ENCODE measurements around the gene WDR19. TPM values are rescaled to one million over a fixed set of nuclear protein-coding genes. Genes with fewer than 3 reads are reported as not detected.
A peak's percentile ranks its signal among the peaks of the same experiment; 100 is the strongest.

WDR19 gene
- total RNA-seq, 2 donors from 2014 or later, result 10.4 to 13.9 TPM

DNA sequence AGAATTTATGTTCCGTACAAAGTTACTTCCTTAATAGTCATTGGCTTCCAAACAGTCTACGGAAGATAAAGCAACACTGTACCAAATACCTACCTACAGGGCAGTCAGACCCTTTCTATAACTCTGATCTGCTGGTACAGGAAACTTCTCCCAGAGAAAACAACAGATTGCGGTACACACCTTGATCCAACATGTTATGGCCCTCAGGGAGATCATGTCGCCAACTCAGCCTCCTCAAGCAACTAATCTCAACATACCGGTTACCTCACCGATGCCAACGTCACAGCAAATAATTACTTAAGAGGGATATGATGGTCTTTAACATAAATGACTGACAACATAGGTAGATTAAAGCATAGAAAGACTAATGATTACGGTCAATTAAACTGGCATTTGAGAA is 113.5 kb downstream of the WDR19 start:
- ATAC-seq (replicated peaks), result no peak
- no peaks in the 10 kb centered on the region for H3K27me3 Mint-ChIP-seq
- no peak overlapping the region for H3K4me3 Mint-ChIP-seq
- no peaks in the 10 kb centered on the region for H3K4me1 Mint-ChIP-seq
- H3K27ac Mint-ChIP-seq, result no peak overlapping the region
- peaks cover 89% of the 10 kb centered on the region for H3K36me3 Mint-ChIP-seq (ENCODE audit: low read depth)
- no peaks in the 10 kb centered on the region for H3K9me3 Mint-ChIP-seq

DNA sequence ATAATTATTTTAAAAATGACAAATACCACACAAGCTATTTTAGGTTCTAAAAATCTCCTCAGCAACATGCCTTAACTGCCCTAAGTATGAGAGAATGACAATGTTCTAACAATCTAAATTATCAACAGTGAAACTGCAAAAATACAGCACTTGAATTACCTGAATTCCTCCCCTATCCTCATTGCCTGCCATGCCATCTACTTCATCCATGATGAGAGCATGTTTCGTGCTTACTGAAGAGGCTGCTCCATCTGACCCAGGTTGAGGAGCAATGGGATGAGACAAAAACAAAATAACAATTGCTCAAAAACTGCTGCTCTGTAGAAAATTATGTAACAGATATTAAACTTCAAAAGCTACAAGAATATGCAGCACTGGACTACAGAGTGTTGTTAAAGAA is 120.6 kb downstream of the WDR19 start:
- H3K27ac Mint-ChIP-seq, result no peak overlapping the region
- peaks cover 96% of the 10 kb centered on the region for H3K36me3 Mint-ChIP-seq (ENCODE audit: low read depth)
- no peak for ATAC-seq (replicated peaks)
- no peak overlapping the region for H3K4me3 Mint-ChIP-seq
- no peaks in the 10 kb centered on the region for H3K9me3 Mint-ChIP-seq
- no peaks in the 10 kb centered on the region for H3K27me3 Mint-ChIP-seq
- no peaks in the 10 kb centered on the region for H3K4me1 Mint-ChIP-seq

GRCh38 chr4:39303871-39304270 is 121.5 kb downstream of the WDR19 start:
- ATAC-seq (replicated peaks), result no peak
- H3K27ac Mint-ChIP-seq, result no peak overlapping the region
- no peak overlapping the region for H3K4me3 Mint-ChIP-seq
- H3K36me3 Mint-ChIP-seq (ENCODE audit: low read depth), result peaks cover 96% of the 10 kb centered on the region
- peaks cover 4% of the 10 kb centered on the region for H3K4me1 Mint-ChIP-seq
- H3K27me3 Mint-ChIP-seq, result no peaks in the 10 kb centered on the region
- no peaks in the 10 kb centered on the region for H3K9me3 Mint-ChIP-seq

GRCh38 chr4:39304651-39305050 is 122.3 kb downstream of the WDR19 start:
- no peak overlapping the region for H3K4me3 Mint-ChIP-seq
- peak overlapping the region; percentile 33 for H3K27ac Mint-ChIP-seq
- H3K9me3 Mint-ChIP-seq, result no peaks in the 10 kb centered on the region
- peaks cover 8% of the 10 kb centered on the region for H3K4me1 Mint-ChIP-seq
- H3K27me3 Mint-ChIP-seq, result no peaks in the 10 kb centered on the region
- peaks cover 96% of the 10 kb centered on the region for H3K36me3 Mint-ChIP-seq (ENCODE audit: low read depth)
- ATAC-seq (replicated peaks), result no peak

DNA sequence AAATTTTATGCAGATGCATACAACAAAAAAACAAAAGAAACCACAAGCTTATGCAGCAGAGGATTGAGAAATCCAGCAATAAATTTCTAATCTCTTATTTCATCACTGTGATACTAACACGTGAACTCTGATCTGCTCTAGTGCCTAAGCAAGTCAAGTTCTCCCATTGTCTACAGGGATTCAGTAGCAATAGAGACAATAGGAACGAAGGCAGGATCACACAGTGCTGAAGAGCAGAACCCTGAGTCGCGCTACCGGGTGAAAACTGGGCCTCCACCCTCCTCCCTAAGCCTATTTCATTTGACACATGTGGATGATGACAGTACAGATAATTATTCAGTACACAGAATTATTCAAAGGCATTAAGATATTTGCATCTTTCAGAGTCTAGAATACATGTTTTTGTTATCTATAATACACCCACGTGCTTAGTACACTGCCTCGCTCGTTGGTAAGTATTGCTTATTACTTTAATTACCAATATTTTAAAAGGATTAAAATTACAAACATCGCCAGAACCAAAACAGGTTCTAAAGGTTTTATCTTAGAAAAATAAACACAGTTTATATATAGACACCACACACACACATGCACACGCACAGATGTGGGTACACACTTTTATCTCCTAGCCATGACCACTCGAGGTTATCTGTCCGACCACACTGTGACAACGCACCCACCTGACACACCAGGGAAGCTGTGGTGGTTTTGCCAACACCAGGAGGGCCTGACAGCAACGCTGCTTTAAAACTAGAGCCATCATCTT is 123.8 kb downstream of the WDR19 start:
- H3K36me3 Mint-ChIP-seq (ENCODE audit: low read depth), result peaks cover 94% of the 10 kb centered on the region
- no peak overlapping the region for H3K4me3 Mint-ChIP-seq
- no peak overlapping the region for H3K27ac Mint-ChIP-seq
- H3K27me3 Mint-ChIP-seq, result no peaks in the 10 kb centered on the region
- ATAC-seq (replicated peaks), result no peak
- peaks cover 13% of the 10 kb centered on the region for H3K4me1 Mint-ChIP-seq
- H3K9me3 Mint-ChIP-seq, result no peaks in the 10 kb centered on the region

DNA sequence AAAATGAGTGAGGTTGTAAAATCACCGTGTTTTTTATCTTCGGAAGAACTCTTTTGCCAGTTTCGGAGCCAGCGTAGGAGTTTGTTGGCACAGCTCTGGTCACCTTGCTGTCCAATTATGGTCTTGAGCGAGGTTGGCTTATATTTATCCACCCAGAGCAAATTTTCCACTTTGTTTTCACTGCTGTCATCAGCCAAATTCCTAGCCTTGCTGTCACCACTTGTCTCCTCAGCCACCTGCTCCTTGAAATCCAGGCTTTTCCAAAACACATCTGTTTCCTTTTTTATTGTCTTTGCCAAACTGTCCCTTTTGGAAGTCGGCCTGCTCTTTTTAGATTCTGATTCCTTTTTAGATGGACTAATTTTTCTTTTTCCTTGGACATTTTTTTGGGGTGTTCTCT is 126.3 kb downstream of the WDR19 start:
- Mint-ChIP-seq H3K36me3 (ENCODE audit: low read depth) (peaks cover 69% of the 10 kb centered on the region), H3K4me1 (peaks cover 13% of the 10 kb centered on the region), H3K27me3 (no peaks in the 10 kb centered on the region), H3K27ac (peak overlapping the region; percentile 74), H3K4me3 (no peak overlapping the region), H3K9me3 (no peaks in the 10 kb centered on the region)
- ATAC-seq (replicated peaks), result no peak

DNA sequence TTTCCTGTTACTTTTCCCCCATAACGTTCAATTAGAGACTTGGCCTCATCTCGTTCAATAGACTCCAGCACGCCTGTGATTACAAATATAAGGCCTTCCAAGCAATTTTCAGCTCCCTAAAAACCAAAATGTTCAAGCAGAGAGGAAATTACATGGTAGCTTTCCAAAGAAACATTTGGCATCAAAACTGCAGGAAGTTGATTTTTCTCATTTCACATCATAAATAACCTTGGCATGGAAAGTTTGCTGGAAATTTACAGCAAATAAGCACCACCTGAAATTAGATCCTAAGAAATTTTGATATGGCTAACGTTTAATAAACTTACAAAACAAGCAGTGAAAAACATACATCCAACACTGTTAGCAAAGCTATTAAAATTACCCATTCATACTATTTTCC is 130.5 kb downstream of the WDR19 start:
- ATAC-seq (replicated peaks), result no peak
- H3K9me3 Mint-ChIP-seq, result no peaks in the 10 kb centered on the region
- peaks cover 31% of the 10 kb centered on the region for H3K36me3 Mint-ChIP-seq (ENCODE audit: low read depth)
- H3K4me3 Mint-ChIP-seq, result no peak overlapping the region
- H3K27ac Mint-ChIP-seq, result no peak overlapping the region
- H3K4me1 Mint-ChIP-seq, result peaks cover 13% of the 10 kb centered on the region
- no peaks in the 10 kb centered on the region for H3K27me3 Mint-ChIP-seq

DNA sequence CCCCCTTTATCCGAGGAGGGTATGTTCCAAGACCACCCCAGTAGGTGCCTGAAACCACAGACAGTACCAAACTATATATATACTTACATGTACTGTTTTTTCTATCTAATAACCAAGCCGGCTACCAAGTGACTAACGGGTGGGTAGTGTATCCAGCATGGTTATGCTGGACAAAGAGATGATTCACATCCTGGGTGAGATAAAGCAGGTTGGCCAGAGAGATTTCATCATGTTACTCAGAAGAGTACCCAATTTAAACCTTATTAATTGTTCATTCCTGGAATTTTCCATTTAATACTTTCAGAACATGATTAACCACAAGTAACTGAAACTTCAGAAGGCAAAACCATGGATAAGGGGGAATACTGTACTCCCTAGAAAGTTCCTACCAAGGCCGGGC is 137.3 kb downstream of the WDR19 start:
- Mint-ChIP-seq H3K36me3 (ENCODE audit: low read depth) (peaks cover 32% of the 10 kb centered on the region), H3K27ac (no peak overlapping the region)

DNA sequence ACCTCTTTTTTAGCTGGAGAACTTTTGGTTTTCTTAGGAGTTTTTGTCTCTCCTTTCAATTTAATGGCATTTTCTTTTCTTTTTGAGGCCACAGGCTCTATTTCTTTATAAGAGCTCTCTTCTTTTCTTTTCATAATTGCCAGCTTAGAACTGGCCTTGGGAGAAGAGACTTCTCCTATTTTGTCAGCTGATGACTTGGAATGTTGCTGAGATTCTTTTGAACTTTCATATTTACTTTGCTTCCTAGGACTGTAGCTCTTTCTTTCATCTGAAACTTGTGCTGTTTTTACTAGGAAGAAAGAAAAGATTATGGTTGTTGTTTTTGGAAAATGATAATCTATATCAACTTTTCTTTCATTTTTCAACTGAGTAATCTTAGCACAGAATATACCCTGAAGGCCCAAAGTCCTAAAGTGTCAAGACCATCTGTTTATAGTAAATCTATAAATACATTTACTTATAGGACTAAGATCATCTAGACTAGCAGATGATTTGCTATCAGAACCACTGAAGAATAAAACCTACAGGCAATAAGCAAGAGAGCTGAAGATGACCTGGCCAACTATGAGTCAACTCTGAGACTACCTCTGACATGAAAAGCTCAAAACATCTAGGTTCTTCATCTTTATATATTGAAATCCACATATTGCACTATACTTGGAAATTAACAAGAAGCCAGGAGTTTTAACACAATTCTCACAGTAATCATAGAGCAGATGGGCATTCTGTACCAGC is 138.2 kb downstream of the WDR19 start:
- peaks cover under 1% of the 10 kb centered on the region for H3K4me1 Mint-ChIP-seq
- H3K27me3 Mint-ChIP-seq, result no peaks in the 10 kb centered on the region
- H3K9me3 Mint-ChIP-seq, result no peaks in the 10 kb centered on the region
- H3K27ac Mint-ChIP-seq, result peak overlapping the region; percentile 41
- peaks cover 41% of the 10 kb centered on the region for H3K36me3 Mint-ChIP-seq (ENCODE audit: low read depth)
- no peak overlapping the region for H3K4me3 Mint-ChIP-seq
- no peak for ATAC-seq (replicated peaks)

More for the DNA sequence above, 137.3 kb downstream of the WDR19 start:
- ATAC-seq (replicated peaks), result no peak
- no peaks in the 10 kb centered on the region for H3K4me1 Mint-ChIP-seq
- no peak overlapping the region for H3K4me3 Mint-ChIP-seq
- no peaks in the 10 kb centered on the region for H3K9me3 Mint-ChIP-seq
- H3K27me3 Mint-ChIP-seq, result no peaks in the 10 kb centered on the region

GRCh38 chr4:39323821-39324220 is 141.5 kb downstream of the WDR19 start:
- Mint-ChIP-seq H3K27me3 (no peaks in the 10 kb centered on the region), H3K36me3 (ENCODE audit: low read depth) (peaks cover 73% of the 10 kb centered on the region), H3K4me1 (peaks cover 3% of the 10 kb centered on the region), H3K27ac (peak overlapping the region; percentile 21), H3K9me3 (no peaks in the 10 kb centered on the region), H3K4me3 (no peak overlapping the region)
- ATAC-seq (replicated peaks), result no peak

DNA sequence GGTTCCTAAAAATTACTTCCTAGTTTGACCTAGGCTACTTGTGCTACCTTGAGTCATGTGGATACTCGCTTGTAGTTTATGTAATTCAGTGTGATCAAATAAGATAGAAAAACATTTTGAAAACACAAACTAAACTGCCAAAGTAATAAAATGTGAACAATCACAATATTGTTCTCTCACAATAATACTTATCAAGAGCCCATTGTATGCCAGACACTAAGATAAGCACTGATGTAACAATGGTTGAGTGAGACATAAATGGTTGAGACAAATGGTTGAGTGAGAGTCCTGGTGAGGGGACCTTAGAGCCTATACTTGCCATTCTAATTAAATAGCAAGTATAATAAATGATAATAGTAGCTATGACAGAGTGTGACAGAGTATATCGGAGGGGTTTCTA is 142.1 kb downstream of the WDR19 start:
- ATAC-seq (replicated peaks), result no peak

DNA sequence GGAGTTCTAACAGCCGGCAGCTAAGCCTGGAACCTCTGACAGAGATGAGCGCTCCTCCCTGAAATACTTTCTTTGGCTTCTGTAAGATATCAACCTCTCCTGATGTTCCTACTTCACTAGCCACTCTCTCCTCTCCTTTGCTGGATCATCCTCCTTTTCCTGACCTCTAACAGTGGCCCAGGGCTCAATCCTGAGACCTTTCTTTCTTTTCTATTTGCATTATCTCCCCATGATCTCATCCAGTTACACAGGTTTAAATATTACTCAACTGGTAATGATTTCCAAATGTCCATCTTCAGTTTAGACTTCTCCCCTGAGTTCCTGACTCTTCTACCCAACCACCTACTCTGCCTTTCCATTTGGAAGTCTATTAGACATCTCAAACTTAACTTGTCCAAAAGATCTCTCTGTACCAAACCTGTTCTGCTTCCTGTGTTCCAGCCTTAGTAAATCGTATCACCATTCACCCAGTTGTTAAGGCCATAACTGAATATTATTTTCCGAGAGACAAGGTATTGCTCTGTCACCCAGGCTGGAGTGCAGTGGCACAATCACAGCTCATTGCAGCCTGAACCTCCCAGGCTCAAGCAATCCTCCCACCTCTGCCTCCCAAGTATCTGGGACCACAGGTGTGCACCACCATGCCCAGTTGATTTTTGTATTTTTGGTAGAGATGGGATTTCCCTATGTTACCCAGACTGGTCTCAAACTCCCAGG is 142.7 kb downstream of the WDR19 start:
- Mint-ChIP-seq H3K9me3 (no peaks in the 10 kb centered on the region), H3K4me3 (no peak overlapping the region), H3K27ac (peak overlapping the region; percentile 21), H3K36me3 (ENCODE audit: low read depth) (peaks cover 74% of the 10 kb centered on the region), H3K27me3 (no peaks in the 10 kb centered on the region), H3K4me1 (peaks cover 3% of the 10 kb centered on the region)
- ATAC-seq (replicated peaks), result no peak

More for the DNA sequence above, 142.1 kb downstream of the WDR19 start:
- no peaks in the 10 kb centered on the region for H3K9me3 Mint-ChIP-seq
- H3K36me3 Mint-ChIP-seq (ENCODE audit: low read depth), result peaks cover 74% of the 10 kb centered on the region
- peak overlapping the region; percentile 21 for H3K27ac Mint-ChIP-seq
- H3K4me1 Mint-ChIP-seq, result peaks cover 3% of the 10 kb centered on the region
- no peaks in the 10 kb centered on the region for H3K27me3 Mint-ChIP-seq
- no peak overlapping the region for H3K4me3 Mint-ChIP-seq

- ATAC-seq (replicated peaks), result no peak
- Mint-ChIP-seq H3K36me3 (ENCODE audit: low read depth) (peaks cover 74% of the 10 kb centered on the region), H3K9me3 (no peaks in the 10 kb centered on the region), H3K4me1 (peaks cover 3% of the 10 kb centered on the region), H3K27me3 (no peaks in the 10 kb centered on the region), H3K4me3 (no peak overlapping the region), H3K27ac (no peak overlapping the region)
These were observed 144.2 kb downstream of the WDR19 start for GRCh38 chr4:39326468-39326977.

DNA sequence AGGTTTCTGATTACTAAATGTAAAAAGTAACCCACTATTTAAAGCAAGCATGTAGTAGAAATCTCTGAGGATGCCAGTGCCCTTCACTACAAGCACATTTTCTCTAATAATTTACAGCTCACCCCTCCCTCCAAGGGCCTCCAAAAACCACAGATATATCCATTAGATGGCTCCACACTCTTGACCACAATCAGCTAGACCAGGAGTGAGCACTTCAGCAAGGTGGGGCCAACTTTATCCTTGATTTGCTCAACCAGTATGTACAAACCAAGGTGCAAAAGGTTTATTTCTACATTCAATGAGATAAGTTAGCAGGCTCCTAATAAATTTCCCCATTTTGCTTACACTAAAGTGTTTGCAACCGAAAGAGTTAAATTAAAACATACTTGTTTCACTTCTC is 148.0 kb downstream of the WDR19 start:
- Mint-ChIP-seq H3K27ac (no peak overlapping the region), H3K4me1 (peaks cover 3% of the 10 kb centered on the region), H3K36me3 (ENCODE audit: low read depth) (peaks cover 35% of the 10 kb centered on the region), H3K9me3 (no peaks in the 10 kb centered on the region), H3K4me3 (no peak overlapping the region), H3K27me3 (no peaks in the 10 kb centered on the region)
- ATAC-seq (replicated peaks), result no peak
